ENCODE results near the gene ZNF232.
"Not testable (repeated sequence)": the region's sequence is repeated elsewhere in the genome, so short reads cannot be mapped to it uniquely, and the experiment has no call there.

The ZNF232 gene

DNA sequence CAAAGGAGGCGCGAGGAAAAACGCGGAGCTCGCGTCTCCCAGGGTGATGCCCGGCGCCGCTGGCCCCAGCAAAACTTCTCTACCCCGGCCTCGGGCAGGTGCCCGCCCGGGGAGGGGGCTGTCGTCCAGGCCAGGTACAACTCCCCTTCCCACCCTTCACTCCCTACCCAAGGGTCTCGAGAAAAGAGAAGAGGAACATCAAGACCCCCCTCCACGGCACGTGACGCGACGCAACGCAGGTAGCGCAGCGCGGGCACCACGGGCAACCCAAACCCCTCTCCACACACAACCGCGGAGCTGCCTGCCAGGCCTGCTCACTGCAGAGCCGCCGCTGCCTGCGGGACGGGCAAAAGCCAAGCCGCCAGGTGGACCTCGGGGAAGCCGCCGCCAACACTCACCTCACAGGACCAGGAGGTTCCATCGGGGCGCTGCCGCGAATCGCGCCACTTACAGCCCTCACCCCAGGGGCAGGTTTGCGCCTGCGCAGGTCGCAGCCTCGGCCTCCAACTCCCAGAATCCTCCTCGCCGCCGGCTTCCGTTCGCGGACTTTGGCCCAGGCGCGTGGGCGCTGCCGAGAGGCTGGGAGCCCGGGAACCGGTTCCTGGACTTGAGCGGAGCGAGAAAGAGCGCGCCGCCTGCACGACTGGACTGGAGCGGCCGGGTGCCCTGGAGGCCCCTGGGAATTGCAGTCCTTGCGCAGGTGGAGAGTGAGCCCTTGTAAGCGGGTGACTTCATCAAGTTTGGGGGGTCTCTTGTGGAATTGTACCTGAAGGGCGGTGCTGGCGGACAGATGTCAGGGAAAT lies at the start of gene ZNF232:
Gene ZNF232 (minus strand): TSS at position 477 of the 803 bp plus-strand sequence. CDS start 56 bp downstream, at position 421.
- peak; percentile 76 for DNase-seq

DNA sequence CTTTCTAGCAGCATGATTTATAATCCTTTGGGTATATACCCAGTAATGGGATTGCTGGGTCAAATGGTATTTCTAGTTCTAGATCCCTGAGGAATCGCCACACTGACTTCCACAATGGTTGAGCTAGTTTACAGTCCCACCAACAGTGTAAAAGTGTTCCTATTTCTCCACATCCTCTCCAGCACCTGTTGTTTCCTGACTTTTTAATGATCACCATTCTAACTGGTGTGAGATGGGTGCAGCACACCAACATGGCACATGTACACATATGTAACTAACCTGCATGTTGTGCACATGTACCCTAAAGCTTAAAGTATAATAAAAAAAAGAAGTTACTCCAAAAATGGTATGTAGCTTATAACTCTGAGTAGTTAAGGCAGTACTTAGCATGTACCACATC lies 49.0 kb upstream of the ZNF232 start:
- DNase-seq, result not testable (repeated sequence)

DNA sequence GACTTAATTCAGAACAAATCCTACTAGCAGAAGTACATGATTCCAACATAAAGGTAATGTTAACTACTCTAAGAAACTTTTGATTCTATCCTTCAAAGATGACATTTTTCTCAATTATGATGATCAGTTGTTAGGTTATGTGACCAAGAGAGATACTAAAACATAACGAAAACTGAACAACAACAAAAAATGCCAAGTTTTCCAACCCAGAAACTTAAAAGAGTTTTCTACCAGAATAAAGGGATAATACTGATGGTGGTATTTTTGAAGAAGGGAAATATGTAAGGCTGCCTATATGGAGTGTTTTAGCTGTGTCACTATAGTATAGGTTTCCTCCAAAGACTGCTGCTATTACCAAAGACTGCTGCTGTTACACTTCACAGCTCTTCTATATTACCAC lies 34.4 kb upstream of the ZNF232 start:
- DNase-seq, result not testable (repeated sequence)

DNA sequence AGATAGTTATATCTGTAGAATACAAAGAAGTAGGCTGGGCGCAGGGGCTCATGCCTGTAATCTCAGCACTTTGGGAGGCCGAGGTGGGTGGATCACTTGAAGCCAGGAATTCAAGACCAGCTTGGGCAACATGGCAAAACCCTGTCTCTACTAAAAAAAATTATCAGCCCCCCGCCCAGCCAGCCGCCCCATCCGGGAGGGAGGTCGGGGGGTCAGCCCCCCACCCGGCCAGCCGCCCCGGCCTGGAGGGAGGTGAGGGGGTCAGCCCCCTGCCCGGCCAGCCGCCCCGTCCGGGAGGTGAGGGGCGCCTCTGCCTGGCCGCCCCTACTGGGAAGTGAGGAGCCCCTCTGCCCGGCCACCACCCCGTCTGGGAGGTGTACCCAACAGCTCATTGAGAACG lies 31.2 kb upstream of the ZNF232 start:
- DNase-seq, result not testable (repeated sequence)

DNA sequence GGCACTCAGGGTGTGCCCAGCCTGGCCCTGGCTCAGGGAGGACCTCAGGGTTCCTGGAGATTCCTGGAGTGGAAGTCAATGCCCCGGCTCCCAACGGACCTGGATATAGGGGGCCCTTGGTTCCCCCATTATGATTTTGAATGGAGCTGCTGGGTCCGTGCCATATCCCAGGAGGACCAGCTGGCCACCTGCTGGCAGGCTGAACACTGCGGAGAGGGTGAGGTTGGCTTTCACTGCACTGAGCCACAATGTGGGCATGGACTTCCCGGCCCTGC lies 27.7 kb upstream of the ZNF232 start:
- DNase-seq, result no peak

DNA sequence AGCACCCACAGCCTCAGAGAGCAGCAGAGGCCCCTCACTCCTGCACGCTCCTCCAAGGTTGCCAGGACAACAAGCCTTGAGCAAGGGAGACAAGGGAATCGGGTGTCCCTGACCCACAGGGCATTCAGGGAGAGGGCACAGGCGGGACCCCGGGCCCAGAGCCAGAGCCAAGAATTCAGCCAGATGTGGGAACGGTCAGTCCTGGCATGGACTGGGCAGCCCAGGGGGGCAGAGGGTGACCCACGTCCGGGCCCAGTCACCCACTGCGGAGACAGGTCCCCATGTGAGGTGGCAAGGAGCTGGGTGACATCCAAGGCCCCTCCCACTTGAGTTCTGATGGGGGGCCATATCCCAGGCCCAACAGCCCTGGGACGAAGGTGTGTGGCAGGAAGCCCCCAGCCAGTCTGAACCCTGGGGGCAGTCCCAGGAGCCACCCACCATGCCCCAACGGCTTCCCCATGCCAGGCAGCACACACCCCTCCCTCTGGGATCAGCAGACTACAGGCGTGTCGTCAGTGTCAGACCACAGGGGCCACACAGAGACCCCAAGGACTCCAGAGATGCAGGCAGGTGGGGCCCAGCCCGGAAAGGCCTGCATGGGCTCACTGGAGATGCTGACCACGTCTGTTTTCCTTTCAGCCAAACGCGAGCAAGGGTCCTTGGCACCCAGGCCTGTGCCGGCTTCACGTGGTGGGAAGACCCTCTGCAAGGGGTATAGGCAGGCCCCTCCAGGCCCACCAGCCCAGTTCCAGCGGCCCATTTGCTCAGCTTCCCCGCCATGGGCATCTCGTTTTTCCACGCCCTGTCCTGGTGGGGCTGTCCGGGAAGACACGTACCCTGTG lies 27.2 kb upstream of the ZNF232 start:
- no peak for DNase-seq

DNA sequence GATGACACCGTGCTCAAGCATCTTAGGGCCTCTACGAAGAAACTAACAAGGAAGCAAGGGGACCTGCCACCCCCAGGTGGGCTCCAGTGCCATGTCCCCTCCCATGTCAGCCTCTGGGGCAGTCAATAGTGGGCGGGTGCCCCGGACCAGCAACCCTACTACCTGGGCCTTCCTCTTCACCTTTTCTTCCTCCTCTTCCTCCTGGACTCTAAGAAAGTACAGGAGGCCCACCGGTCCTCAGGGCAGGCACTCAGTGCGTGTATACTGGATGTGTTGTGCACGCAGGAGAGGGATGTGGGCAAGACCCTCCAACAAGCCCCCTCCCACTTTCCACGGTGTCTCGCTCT lies 26.5 kb upstream of the ZNF232 start:
- DNase-seq, result not testable (repeated sequence)

DNA sequence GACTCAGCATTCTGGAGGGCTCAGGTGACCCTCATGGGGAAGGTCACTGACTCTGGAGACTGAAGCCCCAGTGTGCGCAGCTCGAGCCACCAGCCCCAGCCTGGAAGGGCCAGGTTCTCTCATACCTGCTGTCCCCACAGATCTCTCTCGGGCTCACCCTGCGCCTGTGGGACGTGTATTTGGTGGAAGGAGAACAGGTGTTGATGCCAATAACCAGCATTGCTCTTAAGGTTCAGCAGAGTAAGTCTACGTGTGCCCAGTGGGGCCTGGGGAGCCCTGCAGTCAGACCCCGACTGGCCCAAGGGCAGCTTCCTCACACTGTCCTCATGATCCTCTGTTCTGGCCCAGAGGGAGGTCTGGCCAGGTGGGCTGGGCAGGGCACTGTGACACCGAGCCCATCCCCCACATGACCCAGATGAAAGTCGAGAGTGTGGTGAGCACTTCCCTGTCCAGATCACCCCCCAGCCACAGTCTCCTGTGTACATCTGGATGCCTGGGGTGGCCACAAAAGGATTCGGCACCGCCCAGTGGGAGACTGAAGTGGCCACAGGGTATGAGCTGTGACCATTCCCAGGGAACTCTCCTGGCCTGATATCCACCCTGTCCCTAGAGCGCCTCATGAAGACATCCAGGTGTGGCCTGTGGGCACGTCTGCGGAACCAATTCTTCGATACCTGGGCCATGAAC lies 26.0 kb upstream of the ZNF232 start:
- DNase-seq, result not testable (repeated sequence)

DNA sequence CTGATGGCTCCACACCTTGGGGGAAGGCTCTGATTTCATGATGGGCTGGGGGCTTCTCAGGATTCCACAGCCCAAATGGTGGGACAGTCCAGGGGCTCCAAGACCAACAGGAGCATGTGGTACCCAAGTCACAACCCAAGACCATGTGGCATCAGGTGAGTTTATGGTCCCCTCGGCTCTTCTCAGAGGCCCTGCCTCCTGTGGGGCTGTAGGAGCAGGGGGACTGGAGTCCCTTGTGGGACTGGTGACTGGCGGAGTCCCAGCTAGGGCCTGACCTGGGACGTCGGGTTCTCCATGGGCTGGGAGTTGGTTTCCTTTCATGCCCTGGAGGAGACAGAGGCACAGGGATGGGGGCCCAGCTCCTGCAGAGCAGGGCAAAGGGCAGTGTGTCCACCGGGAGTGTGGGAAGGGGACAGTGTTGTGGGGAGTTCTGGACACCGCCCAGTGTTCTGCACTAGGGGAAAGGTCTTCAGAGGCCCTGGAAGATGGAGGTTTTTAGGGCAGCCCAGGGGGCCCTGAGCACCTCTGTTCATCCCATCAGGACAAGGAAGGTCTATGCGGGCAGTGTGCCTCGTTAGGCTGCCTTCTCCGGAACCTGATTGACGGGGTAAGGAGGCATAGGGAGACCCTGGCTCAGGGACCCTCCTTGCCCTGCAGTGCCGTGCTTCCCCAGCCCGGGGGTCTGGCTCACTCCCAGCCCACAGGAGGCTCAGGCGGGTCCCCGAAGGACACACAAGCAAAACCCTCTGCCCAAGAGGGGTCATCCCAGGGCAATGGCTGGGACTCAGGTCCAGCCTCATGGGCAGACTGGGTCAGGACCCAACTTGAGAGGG lies 25.1 kb upstream of the ZNF232 start:
- DNase-seq, result not testable (repeated sequence)

DNA sequence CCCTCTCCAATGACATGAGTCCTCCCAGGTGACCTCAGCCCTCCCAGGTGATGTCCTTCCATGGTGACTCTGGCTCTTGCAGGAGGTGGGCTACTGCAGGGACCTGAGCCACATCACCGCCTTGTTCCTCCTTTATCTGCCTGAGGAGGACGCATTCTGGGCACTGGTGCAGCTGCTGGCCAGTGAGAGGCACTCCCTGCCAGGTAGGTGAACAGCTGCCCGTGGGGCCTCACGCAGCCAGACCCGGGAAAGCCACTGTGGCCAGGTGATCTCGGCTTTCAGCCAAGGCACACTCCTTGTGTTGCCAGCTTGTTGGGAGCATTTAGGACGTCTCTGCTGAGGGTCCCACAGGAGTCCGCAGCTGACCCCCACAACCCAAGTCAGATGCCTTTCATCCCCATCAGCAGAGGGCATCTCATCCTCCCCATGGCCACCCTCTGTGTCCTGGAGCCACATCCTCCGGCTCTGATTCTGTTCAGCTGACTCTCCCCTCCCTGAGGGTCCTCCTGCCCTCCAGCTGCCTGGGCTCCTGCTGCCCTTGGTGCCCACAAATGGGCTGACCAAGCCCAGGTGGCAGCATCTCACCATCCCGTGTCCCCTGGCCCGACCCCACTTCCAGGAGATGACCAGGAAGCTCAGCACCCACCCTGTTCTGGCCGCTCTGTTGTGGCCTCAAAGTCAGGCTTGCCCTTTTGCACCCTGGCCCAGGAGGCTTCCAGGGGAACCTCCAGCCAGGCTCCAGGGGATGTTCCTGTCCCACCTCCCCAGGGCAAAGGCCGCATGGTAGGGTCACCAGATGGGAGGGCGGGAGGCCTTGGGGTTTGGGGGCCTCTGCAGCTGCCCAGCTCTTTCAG lies 24.3 kb upstream of the ZNF232 start:
- DNase-seq, result no peak

DNA sequence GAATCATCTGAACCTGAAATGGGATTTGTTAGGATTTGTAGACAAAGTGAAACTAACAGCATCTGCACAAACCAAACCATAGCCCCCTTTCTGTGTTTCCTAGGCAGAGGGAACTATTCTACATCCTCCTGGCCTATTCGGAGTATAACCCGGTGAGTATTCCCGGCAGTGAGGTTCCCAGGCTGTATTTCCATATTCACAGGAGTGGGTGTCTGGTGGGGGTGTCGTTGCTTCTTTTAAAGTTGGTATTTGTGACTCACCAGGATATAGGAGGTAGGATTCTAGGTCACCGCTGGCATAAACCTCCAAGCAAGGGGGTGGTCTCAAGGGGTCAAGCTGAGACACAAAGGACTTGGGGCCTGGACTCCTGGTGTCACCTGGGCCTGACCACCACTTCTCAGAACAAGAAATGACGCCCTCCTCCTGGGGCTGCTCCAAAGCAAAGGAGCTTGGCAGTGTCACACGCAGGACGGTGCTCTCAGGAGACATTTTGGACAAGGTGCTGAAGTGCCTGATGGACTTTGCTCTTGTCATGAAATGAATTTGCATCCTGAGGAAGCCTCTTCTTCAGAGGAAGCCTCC lies 23.5 kb upstream of the ZNF232 start:
- DNase-seq, result not testable (repeated sequence)

DNA sequence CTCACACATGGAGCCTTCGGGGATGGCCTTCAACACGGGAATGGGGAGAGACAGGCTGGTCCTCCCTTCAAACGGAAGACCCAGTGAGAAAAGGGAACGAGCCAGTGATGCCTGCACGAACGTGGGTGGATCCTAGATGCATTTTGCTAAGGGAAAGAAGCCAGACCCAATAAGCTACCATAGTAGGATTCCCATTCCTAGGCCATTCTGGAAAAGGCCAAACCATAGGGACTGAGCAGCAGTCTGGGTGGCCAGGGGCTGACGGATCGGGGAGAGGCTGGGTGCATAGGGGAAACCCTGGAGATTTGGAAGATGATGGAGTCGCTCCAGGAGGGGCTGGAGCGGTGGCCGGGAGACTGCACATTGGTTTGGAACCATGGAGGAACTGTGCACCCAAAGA lies 22.9 kb upstream of the ZNF232 start:
- DNase-seq, result not testable (repeated sequence)

DNA sequence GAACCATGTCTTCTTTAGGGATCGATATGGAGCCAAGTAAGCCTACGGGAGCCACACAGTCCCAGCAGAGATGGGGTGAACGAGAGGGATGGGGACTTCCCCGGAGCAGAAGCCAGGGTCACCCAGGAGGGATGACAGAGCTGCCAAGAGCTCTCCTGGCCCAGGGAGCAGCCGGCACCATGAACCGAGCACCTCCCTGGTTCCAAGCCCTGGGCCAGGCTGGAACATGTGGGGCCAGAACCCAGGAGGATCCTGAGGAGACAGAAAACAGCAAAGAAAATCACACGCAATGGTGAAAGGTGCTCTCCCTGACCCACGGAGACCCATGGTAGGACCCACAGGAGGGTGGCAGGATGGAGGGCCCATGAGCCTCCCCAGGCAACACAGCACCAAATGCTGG lies 22.3 kb upstream of the ZNF232 start:
- not testable (repeated sequence) for DNase-seq

DNA sequence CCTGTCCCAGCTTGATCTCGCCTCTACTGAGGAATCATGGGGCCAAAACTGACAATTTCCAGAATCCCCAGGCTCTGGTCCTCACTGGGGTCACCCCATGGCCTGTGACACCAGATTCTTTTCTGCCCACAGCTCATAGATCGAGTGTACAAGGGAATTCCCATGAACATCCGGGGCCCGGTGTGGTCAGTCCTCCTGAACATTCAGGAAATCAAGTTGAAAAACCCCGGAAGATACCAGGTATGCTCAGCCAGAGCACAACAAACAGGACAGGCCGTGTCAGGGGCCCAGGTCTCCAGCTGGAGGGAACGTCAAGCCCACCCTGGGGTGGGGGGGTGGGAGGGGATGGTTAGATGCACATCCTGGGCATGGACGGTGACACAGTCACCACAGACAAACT lies 21.6 kb upstream of the ZNF232 start:
- DNase-seq, result no peak

DNA sequence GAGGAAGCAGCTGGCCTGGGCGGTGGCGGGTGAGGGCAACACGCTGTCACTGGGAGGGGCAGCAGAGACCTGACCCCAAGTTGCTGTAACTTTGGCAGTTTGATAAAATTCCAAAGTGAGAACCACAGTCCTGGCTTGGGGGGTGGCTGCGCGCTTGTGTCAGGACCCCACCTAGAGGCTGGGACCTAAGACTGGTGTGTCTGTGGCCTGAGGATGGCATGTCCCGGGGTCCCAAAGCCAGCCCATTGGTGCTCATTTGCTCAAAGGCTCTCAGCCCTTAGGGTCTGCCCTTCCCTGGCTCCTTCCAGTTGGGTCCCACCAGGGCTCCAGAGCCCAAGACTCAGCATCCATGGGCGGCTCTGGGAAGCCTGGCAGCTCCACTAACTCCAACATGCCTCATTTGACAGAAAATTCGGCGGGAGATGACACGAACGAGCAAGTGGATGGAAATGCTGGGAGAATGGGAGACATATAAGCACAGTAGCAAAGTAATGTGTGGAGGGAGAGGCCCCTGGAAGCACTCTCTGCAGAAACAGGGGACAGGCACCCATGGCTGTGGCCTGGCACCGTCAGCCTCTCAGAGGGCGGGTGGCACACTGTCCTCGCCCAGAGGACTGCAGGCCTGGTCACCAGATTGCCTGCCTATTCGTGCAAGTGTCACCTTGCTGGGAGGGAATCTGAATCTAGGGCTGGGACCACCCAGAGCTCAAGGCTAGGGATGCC lies 21.0 kb upstream of the ZNF232 start:
- not testable (repeated sequence) for DNase-seq

DNA sequence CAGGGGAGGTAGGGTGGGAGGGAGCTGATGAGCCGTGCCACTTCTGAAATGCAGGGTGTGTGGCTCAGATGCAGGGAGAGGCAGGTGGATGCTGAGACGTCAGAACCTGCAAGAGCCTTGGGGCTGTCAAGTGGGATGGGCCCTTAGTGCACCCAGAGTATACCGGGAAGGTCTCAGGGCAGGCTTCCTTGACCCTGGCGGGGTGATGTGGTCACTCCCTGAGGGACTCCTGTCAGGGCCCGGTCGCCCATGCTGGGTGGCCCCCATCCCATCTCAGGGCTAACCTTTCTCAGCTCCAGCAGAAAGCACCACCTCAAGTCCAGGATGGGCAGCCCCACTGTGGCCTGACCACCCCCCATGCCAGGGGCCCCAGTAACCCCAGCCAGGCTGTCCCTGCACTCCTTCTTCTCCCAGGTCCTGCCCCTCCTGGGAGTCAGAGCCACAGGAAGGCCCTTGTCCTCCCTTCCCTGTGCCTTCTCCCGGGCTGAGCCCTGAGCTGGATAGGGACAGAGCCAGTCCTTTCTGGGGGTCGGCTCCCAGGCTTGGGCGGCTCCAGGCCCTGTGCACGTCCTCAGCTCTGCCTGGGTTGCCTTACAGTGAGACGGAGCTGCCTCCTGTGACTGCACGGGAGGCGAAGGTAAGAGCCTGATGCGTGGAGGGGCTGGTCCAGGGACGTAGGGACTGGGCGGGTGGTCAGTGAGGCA lies 20.3 kb upstream of the ZNF232 start:
- DNase-seq, result not testable (repeated sequence)

DNA sequence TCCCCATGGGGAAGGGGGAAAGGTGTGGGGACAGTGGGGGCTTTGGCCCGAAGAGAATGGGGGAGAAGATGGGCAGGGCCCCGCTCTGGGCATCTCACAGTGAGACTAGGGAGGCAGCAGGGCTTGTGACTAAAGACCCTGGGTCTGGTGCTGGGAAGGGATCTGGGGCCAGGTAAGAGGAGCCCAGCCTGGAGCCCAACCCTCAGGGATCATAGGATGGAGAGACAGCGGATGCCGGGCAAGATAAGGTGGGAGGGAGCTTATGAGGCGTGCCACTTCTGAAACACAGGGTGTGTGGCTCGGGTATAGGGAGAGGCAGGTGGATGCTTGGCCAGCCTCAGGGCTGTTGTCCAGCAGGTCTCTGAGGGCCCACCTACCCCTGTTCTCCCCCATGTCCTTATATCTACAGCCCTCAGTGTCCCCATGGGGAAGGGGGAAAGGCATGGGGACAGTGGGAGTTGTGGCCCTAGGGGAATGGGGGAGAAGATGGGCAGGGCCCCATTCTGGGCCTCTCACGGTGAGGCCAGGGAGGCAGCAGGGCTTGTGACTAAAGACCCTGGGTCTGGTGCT lies 19.6 kb upstream of the ZNF232 start:
- DNase-seq, result no peak

DNA sequence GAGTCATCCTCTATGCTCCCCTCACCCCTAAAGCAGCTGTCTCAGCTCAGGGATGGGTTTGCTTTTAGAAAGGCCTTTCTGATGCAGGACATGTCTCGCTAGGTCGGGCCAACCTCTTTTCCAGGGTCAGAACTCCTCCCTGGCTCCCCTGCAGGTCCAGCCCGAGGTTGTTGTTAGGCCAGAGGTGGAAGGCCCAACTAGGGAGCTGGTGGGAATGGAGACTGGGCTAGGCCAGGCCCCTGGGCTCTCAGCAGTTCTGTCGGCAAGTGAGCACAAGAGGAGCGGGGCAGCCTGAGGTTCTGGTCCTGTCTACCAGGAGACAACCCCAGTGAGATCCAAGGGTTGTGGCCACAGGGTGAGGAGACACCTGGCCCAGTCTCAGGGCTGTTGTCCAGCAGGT lies 19.0 kb upstream of the ZNF232 start:
- not testable (repeated sequence) for DNase-seq

DNA sequence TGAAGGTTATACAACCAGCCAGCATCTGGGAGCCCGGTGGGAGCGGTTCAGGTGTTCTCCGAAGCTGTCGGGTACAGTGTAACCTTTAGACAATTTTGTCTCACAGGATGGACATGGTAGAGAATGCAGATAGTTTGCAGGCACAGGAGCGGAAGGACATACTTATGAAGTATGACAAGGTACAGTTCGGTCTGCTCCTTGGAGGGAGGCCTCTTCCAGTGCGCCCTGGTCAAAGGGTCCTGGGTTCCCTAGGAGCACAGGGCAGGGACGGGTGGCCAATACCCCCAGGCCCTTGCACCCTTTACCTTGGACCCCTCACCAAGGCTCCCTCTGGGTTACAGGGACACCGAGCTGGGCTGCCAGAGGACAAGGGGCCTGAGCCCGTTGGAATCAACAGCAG lies 18.6 kb upstream of the ZNF232 start:
- DNase-seq, result not testable (repeated sequence)

DNA sequence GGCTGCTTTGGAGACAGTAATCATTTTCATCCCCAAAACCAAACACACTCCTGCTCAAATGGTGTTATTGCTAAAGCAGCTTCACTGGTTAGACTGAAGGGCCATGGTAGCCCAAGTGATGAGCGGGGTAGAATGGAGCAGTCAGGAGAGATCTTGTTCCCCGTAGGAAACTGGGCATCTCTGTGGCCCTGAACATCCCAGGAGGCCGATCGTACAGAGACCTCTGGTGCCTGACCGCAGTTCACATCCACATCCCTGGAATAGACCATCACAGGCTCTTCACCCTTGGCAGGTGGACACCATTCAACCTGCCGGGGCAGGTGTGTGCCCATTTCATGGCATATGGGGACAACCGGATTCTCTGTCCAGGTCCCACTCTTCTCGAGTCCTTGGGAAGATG lies 18.1 kb upstream of the ZNF232 start:
- not testable (repeated sequence) for DNase-seq
